Osteocyte (in vitro differentiated cells): ENCODE data around the gene CEACAM19. TPM values are rescaled to one million over a fixed set of nuclear protein-coding genes. Genes with fewer than 3 reads are reported as not detected.

Experiments
- DNase-seq: peaks from one replicate; pipeline ENCODE4 v3.0.0; 2021; ENCODE audit warnings: mixed read lengths; ENCODE audit not compliant: unreplicated experiment; ENCODE audit errors: extremely low spot score
- H3K27ac Mint-ChIP-seq: one replicate; pipeline ENCODE4 v1.8.0; 2021; ENCODE audit warnings: mild to moderate bottlenecking, mixed read lengths; ENCODE audit not compliant: unreplicated experiment
- H3K27me3 Mint-ChIP-seq: one replicate; pipeline ENCODE4 v1.8.0; 2021; ENCODE audit warnings: mixed read lengths; ENCODE audit not compliant: unreplicated experiment
- H3K36me3 Mint-ChIP-seq: one replicate; pipeline ENCODE4 v1.8.0; 2021; ENCODE audit warnings: mixed read lengths; ENCODE audit not compliant: unreplicated experiment
- H3K4me1 Mint-ChIP-seq: one replicate; pipeline ENCODE4 v1.8.0; 2021; ENCODE audit warnings: mixed read lengths; ENCODE audit not compliant: unreplicated experiment
- H3K4me3 Mint-ChIP-seq: one replicate; pipeline ENCODE4 v1.8.0; 2021; ENCODE audit warnings: mild to moderate bottlenecking, moderate library complexity, mixed read lengths; ENCODE audit not compliant: unreplicated experiment
- H3K9me3 Mint-ChIP-seq: one replicate; pipeline ENCODE4 v1.8.0; 2021; ENCODE audit warnings: mixed read lengths; ENCODE audit not compliant: unreplicated experiment
- CTCF ChIP-seq: fragments of 200-600 bp; sonication (generic); IDR thresholded peaks from 2 replicates; pipeline ENCODE4 v1.5.0; 2021; ENCODE audit warnings: antibody characterized with exemption, mild to moderate bottlenecking, moderate library complexity
- total RNA-seq: library from RNA; stranded (reverse); gene quantifications from 2 replicates; pipeline ENCODE4 v1.2.1, GENCODE V29; 2021

CEACAM19 gene
- total RNA-seq, 1 donor from 2014 or later: 7.4 TPM

GRCh38 chr19:44645407-44646048 is 25.8 kb upstream of the CEACAM19 start:
- no peak overlapping the region for H3K27ac Mint-ChIP-seq
- H3K4me3 Mint-ChIP-seq: peak overlapping the region; percentile 26
- TF ChIP-seq CTCF: no peak
- H3K4me1 Mint-ChIP-seq: peaks cover 13% of the 10 kb centered on the region
- H3K36me3 Mint-ChIP-seq: peaks cover 9% of the 10 kb centered on the region
- no peaks in the 10 kb centered on the region for H3K27me3 Mint-ChIP-seq
- H3K9me3 Mint-ChIP-seq: no peaks in the 10 kb centered on the region
- no peak for DNase-seq

- Mint-ChIP-seq H3K4me1 (peaks cover 13% of the 10 kb centered on the region), H3K9me3 (no peaks in the 10 kb centered on the region), H3K36me3 (peaks cover 10% of the 10 kb centered on the region), H3K27me3 (no peaks in the 10 kb centered on the region), H3K27ac (no peak overlapping the region), H3K4me3 (no peak overlapping the region)
- TF ChIP-seq CTCF: no peak
- no peak for DNase-seq
Observed at GRCh38 chr19:44646049-44646416, 25.2 kb upstream of the CEACAM19 start.

GRCh38 chr19:44647144-44647543 is 24.1 kb upstream of the CEACAM19 start:
- Mint-ChIP-seq H3K27ac (no peak overlapping the region), H3K36me3 (peaks cover 16% of the 10 kb centered on the region), H3K4me3 (no peak overlapping the region), H3K9me3 (no peaks in the 10 kb centered on the region), H3K27me3 (no peaks in the 10 kb centered on the region), H3K4me1 (peaks cover 13% of the 10 kb centered on the region)
- no peak for TF ChIP-seq CTCF
- DNase-seq: no peak

- Mint-ChIP-seq H3K27ac (peak overlapping the region; percentile 73), H3K36me3 (peaks cover 18% of the 10 kb centered on the region), H3K4me1 (peaks cover 11% of the 10 kb centered on the region), H3K27me3 (no peaks in the 10 kb centered on the region), H3K9me3 (no peaks in the 10 kb centered on the region), H3K4me3 (no peak overlapping the region)
- TF ChIP-seq CTCF: no peak
- DNase-seq: no peak
Observed at GRCh38 chr19:44648631-44649251, 22.5 kb upstream of the CEACAM19 start.

- H3K4me3 Mint-ChIP-seq: no peak overlapping the region
- TF ChIP-seq CTCF: no peak
- no peaks in the 10 kb centered on the region for H3K27me3 Mint-ChIP-seq
- peaks cover 21% of the 10 kb centered on the region for H3K36me3 Mint-ChIP-seq
- no peak overlapping the region for H3K27ac Mint-ChIP-seq
- H3K4me1 Mint-ChIP-seq: peaks cover 13% of the 10 kb centered on the region
- H3K9me3 Mint-ChIP-seq: no peaks in the 10 kb centered on the region
- no peak for DNase-seq
Observed at GRCh38 chr19:44649578-44650145, 21.6 kb upstream of the CEACAM19 start.
